PFSK-1 (cell line): ENCODE measurements around the gene SLC41A3.

ENCODE experiments used
- FOXP2 ChIP-seq: optimal IDR thresholded peaks from 2 replicates; pipeline ENCODE3; 2011; ENCODE audit warnings: borderline replicate concordance, control low read depth, inconsistent platforms; ENCODE audit not compliant: insufficient read depth; ENCODE audit errors: extremely low read length, extremely low read depth
- POLR2AphosphoS5 ChIP-seq: IDR thresholded peaks from 2 replicates; pipeline ENCODE4 v1.6.1; 2012; ENCODE audit warnings: low read depth, mild to moderate bottlenecking, control low read depth, low read length, moderate library complexity
- REST ChIP-seq, 2 experiments: IDR thresholded peaks; 2 replicates each; pipeline versions ENCODE4 v1.6.1 to v1.8.0; 2011 to 2012; ENCODE audit warnings: low read depth in 2 of 2, low read length in 2 of 2, control low read depth in 1 of 2, inconsistent platforms in 1 of 2, mild to moderate bottlenecking in 1 of 2, moderate library complexity in 1 of 2; ENCODE audit not compliant: insufficient read depth in 1 of 2
- SIN3A ChIP-seq: IDR thresholded peaks from 2 replicates; pipeline ENCODE4 v1.6.1; 2012; ENCODE audit warnings: mild to moderate bottlenecking, low read length, moderate library complexity, borderline replicate concordance; ENCODE audit not compliant: insufficient read depth
- TAF1 ChIP-seq: IDR thresholded peaks from 2 replicates; pipeline ENCODE4 v1.6.1; 2012; ENCODE audit warnings: low read length, control low read depth, borderline replicate concordance; ENCODE audit not compliant: insufficient read depth

SLC41A3 gene

GRCh38 chr3:126057501-126057819, 26.5 kb downstream of the SLC41A3 start:
- no peak for TF ChIP-seq SIN3A
- TF ChIP-seq FOXP2 = no peak
- no peak for TF ChIP-seq REST (IDR thresholded peaks at IDR 0.05; ENCODE audit: insufficient read depth in 1 of 2, low read depth in 2 of 2, low read length in 2 of 2)
- TF ChIP-seq POLR2AphosphoS5 = no peak
- no peak for TF ChIP-seq TAF1

GRCh38 chr3:126056681-126057500, 27.0 kb downstream of the SLC41A3 start:
- TF ChIP-seq TAF1 = no peak
- no peak for TF ChIP-seq REST (IDR thresholded peaks at IDR 0.05; ENCODE audit: insufficient read depth in 1 of 2, low read depth in 2 of 2, low read length in 2 of 2)
- TF ChIP-seq SIN3A = no peak
- TF ChIP-seq POLR2AphosphoS5 = no peak
- no peak for TF ChIP-seq FOXP2

GRCh38 chr3:126056088-126056487, 27.8 kb downstream of the SLC41A3 start:
- TF ChIP-seq SIN3A (no peak), TAF1 (no peak), FOXP2 (no peak), REST (IDR thresholded peaks at IDR 0.05; ENCODE audit: insufficient read depth in 1 of 2, low read depth in 2 of 2, low read length in 2 of 2) (no peak), POLR2AphosphoS5 (no peak)

GRCh38 chr3:126054870-126055269, 29.1 kb downstream of the SLC41A3 start:
- no peak for TF ChIP-seq TAF1
- no peak for TF ChIP-seq SIN3A
- no peak for TF ChIP-seq FOXP2
- no peak for TF ChIP-seq POLR2AphosphoS5
- TF ChIP-seq REST (IDR thresholded peaks at IDR 0.05; ENCODE audit: insufficient read depth in 1 of 2, low read depth in 2 of 2, low read length in 2 of 2) = no peak

GRCh38 chr3:126053949-126054569, 29.9 kb downstream of the SLC41A3 start:
- TF ChIP-seq POLR2AphosphoS5 (no peak), FOXP2 (no peak), TAF1 (no peak), REST (IDR thresholded peaks at IDR 0.05; ENCODE audit: insufficient read depth in 1 of 2, low read depth in 2 of 2, low read length in 2 of 2) (no peak), SIN3A (no peak)
